NB4 (cell line): Measurements from ENCODE around the gene ZSCAN22.

Experiments used
- CTCF ChIP-seq: IDR thresholded peaks from one replicate; pipeline ENCODE4 v1.5.1; 2012; ENCODE audit warnings: low read depth, low read length
- MAX ChIP-seq: IDR thresholded peaks from 2 replicates; pipeline ENCODE4 v1.6.1; 2011; ENCODE audit warnings: low read depth, low read length
- MYC ChIP-seq: IDR thresholded peaks from 2 replicates; pipeline ENCODE4 v1.6.1; 2011; ENCODE audit warnings: low read depth, low read length
- POLR2A ChIP-seq: IDR thresholded peaks from 2 replicates; pipeline ENCODE4 v1.6.1; 2011; ENCODE audit warnings: mild to moderate bottlenecking; ENCODE audit not compliant: insufficient read length; ENCODE audit errors: extremely low read depth

GRCh38 chr19:58380037-58380661 is 53.4 kb downstream of the ZSCAN22 start:
- TF ChIP-seq CTCF: no peak
- no peak for TF ChIP-seq MAX
- TF ChIP-seq POLR2A: no peak
- TF ChIP-seq MYC: no peak
